NCI-H446 treated with DMSO at 0.1 percent for 48 hours (cell line): Measurements from ENCODE around the gene RNGTT.

Experiments
- DNase-seq: peaks from one replicate; lab custom pipeline; 2025; lab: John Stamatoyannopoulos, UW

The RNGTT gene

DNA sequence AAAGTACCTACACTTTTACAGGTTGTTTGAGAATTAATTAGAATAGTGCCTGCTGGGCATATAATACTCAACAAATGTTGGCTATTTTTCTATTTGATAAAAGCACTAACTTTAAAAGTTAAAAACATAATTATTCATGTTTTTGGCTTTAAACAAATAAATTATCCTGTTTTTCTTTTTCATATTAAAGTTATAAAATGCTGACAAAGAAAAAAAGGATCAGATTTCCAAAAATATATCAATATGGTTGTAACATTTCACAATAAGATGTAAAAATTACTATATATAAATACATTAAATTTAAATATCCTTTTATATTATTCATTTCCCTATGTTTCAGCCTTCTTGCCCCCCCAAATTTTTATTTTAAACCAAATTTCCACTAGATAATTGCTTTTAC lies 312.0 kb downstream of the RNGTT start:
- no peak for DNase-seq

DNA sequence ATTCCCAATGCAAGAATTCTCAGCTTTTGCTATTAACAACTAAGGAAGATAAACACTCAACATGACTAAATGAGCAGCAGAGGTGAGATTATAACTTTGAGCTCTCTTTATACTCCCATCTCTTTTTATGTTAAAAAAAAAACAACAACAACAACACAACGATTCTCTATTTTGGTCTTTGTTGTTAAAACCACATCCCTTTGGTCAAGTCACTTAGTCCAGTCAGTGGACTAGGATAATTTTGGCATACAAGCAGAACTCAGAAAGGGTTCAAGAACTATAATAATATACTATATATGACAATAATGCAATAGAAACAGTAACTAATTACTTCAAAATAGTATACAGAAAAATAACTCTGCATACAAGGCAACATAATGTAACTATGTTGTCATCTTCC lies 312.4 kb downstream of the RNGTT start:
- DNase-seq, result no peak

GRCh38 chr6:88650029-88650619 lies 313.3 kb downstream of the RNGTT start:
- no peak for DNase-seq

- no peak for DNase-seq
Observed at GRCh38 chr6:88641178-88641903, 322.1 kb downstream of the RNGTT start.

DNA sequence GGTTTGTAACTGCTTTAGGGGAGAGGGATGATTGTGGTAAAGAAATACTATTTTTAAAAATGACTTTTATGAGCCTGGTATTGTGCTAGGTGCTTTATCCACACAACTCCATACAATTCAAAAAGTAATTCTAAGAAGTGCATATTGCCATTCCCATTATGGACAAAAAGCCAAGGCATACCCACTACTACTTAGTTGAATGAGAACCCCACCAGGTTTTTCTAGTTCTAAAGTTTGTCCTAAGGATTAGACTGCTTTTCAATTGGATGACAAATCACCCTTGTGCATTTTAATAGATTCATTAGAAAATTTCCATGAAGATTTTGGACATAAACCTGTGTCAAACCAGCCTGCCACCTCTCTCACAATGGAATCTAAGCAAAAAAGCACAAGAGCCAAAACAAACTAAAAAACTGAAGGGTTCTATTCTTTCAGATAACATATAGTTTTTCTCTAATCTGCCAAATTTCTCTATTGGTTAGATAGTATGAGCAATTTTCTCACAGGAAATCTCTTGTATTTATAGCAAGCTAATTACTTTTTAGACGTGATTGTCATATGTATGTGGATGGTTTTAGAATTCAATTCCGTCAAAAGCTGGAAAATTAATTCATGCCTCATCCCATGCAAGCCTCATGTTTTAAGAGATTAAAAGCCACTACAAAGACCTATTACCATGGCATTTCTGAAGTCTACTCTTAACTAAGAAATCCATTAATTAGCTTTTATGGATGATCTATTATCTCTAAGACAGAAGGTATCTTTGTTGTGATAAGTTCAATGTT lies 325.5 kb downstream of the RNGTT start:
- DNase-seq, result no peak

GRCh38 chr6:88636871-88637270 lies 326.5 kb downstream of the RNGTT start:
- no peak for DNase-seq

- DNase-seq, result no peak
Observed at GRCh38 chr6:88633782-88634181, 329.6 kb downstream of the RNGTT start.

DNA sequence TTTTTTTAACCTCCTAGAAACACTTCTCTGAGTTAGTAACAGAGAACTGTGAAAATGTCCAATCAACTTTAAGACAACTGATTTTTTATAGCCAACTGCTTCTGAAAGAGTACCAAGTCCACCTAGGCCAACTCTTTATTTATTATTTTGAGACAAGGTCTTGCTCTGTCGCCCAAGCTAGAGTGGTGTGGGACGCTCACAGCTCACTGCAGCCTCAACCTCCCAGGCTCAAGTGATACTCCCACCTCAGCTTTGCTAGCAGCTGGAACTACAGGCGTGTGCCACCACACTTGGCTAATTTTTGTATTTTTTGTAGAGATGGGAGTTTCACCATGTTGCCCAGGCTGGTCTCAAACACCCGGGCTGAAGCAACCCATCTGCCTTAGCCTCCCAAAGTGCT lies 331.6 kb downstream of the RNGTT start:
- DNase-seq, result no peak

GRCh38 chr6:88629838-88630494 lies 333.5 kb downstream of the RNGTT start:
- no peak for DNase-seq

GRCh38 chr6:88626460-88626859 lies 337.0 kb downstream of the RNGTT start:
- no peak for DNase-seq

- no peak for DNase-seq
Observed at GRCh38 chr6:88623531-88623930, 339.9 kb downstream of the RNGTT start.

- no peak for DNase-seq
Observed at GRCh38 chr6:88619951-88620350, 343.5 kb downstream of the RNGTT start.

GRCh38 chr6:88616380-88616779 lies 347.0 kb downstream of the RNGTT start:
- DNase-seq, result no peak

DNA sequence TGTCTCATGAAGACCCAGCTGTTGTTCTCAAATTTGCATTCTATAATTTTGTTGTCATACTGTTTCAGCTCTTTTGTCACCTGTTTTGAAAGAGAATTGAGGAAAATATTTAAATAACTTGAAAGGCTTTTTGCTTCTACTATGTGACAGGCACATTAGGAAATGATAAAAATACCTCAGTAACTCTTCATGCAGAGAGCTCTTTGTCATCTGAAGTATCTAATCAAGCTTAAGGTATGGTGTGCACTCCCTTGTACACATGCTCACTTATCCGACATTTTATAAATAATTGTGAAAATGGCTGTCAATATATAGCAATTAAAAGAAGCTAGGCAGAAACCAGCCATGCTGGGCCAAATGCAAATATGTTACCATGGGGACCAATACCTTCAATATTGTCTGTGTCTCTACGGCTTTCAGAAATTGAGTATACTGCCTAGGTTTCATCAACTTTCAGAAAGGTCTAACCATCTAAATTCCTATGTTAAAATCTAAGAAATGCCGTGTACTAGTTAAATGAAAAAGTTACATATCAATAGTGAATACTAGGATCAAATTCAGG lies 349.0 kb downstream of the RNGTT start:
- DNase-seq, result no peak

- no peak for DNase-seq
Observed at GRCh38 chr6:88612631-88613030, 350.8 kb downstream of the RNGTT start.

DNA sequence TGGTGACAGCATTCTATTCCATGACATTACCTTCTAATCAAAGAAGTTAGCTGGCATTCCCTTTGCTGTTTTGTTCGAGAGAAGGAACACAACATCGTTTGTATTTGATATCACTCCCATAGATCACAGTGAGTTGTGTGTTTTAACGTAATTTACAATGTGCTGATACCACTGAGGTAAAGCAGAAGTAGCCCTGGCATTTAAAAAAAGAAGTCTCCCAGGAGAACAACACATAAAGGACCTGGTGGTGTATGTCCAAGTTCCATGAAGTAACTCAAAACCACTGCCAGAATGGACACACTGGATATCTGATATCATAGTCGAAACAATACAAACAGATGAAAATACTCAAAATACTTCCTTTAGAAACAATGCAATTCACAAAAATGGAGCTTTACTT lies 351.7 kb downstream of the RNGTT start:
- no peak for DNase-seq

DNA sequence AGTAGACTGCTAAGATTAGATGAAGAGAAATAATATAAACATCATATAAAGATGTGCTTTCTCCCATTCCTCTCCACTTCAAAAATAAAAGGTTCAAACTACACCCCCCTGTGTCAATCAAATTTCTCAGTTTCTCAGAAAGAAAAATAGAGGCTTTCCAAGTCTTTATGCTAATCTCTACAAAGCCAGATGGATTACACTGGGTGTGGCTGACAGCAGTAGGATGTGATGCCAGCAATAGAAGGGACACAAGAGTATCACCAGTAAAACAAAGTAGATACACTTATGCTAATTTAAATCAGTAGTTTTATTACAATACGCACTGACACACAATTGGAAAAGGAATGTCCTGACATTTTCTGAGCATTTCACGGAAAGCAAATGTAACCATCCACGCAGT lies 353.4 kb downstream of the RNGTT start:
- DNase-seq, result peak; percentile 29

DNA sequence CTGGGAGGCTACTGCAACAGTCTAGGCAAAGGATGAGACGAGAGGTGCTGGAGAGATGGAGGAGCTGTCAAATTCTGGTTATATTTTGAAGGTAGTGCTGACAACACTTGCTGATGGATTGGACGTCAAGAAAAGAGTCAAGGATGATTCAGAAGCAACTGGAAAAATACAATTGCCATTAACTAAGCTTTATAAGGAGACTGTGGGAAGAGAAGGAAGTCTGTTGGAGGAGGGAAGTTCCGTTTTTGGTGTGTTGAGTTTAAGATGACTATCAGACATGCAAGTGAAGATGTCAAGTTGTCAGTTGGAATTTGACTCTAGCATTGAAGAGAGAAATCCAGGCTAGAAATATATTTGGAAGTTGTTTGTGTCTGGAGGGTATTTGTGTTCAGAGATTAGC lies 358.1 kb downstream of the RNGTT start:
- DNase-seq, result no peak

GRCh38 chr6:88599571-88599970 lies 363.8 kb downstream of the RNGTT start:
- DNase-seq, result no peak

- no peak for DNase-seq
Observed at GRCh38 chr6:88596801-88597200, 366.6 kb downstream of the RNGTT start.

DNA sequence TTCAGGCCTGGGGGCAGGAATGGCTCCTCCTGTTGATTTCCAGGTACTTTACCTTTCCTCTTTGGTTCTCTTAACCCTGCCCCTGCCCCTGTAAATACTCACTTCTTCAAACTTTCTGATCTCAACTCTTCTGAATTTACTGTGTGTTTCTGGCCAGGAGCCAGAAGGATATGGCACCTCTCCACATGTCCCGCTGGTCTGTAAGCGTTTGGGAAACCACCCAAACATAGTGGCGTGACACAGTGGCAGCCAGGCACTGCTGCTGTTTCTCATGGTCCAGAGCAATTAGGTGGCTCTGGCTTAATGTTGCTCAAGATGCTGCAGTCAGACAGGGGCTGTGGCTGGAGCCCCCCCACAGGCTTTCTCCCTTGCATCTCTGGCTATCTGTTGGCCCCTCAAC lies 374.5 kb downstream of the RNGTT start:
- DNase-seq, result peak; percentile 56

DNA sequence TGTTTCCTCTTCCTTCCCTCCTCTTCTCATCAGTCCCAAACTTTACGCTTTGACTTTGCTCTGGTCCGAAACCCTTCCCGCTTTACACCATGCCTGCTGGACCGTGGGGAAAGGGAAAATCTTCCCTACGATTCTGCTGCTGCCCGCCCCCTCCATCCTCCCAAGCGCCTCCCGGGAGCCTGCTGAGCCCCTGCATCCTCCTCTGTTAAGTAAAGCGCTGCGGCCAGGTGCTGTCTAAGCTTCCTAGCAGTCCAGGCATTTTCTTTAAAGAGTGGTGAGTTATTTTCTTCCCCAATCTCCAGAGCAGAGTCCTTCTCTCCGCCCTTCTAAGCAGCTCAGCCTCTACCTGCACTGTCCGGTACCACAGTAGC lies 376.3 kb downstream of the RNGTT start:
- DNase-seq, result no peak
